Measurements from ENCODE around the gene EFHD2. TPM values are rescaled to one million over a fixed set of nuclear protein-coding genes. Genes with fewer than 3 reads are reported as not detected.
"Not testable (repeated sequence)": the region's sequence is repeated elsewhere in the genome, so short reads cannot be mapped to it uniquely, and the experiment has no call there.

EFHD2 gene
- 72.2 and 74.3 TPM in 2 replicates for total RNA-seq

GRCh38 chr1:15409388-15410222 is at the start of gene EFHD2:
EFHD2 (plus strand) TSS chr1:15409888; CDS start chr1:15409972, 84 bp downstream.
- DNase-seq (ENCODE audit: low read depth, low spot score) = no peak

GRCh38 chr1:15360700-15361099 is 49.0 kb upstream of the EFHD2 start:
- DNase-seq (ENCODE audit: low read depth, low spot score) = no peak

GRCh38 chr1:15362096-15362736 is 47.5 kb upstream of the EFHD2 start:
- DNase-seq (ENCODE audit: low read depth, low spot score) = no peak

- DNase-seq (ENCODE audit: low read depth, low spot score) = no peak
Measured at GRCh38 chr1:15362737-15363128, 47.0 kb upstream of the EFHD2 start.

- DNase-seq (ENCODE audit: low read depth, low spot score) = no peak
Measured at GRCh38 chr1:15364740-15365139, 44.9 kb upstream of the EFHD2 start.

- DNase-seq (ENCODE audit: low read depth, low spot score) = no peak
Measured at GRCh38 chr1:15368888-15369287, 40.8 kb upstream of the EFHD2 start.

GRCh38 chr1:15370268-15370667 is 39.4 kb upstream of the EFHD2 start:
- DNase-seq (ENCODE audit: low read depth, low spot score) = no peak

- DNase-seq (ENCODE audit: low read depth, low spot score) = no peak
Measured at GRCh38 chr1:15370781-15371520, 38.7 kb upstream of the EFHD2 start.

GRCh38 chr1:15371610-15372545 is 37.8 kb upstream of the EFHD2 start:
- no peak for DNase-seq (ENCODE audit: low read depth, low spot score)

- no peak for DNase-seq (ENCODE audit: low read depth, low spot score)
Measured at GRCh38 chr1:15378729-15379128, 31.0 kb upstream of the EFHD2 start.

- not testable (repeated sequence) for DNase-seq (ENCODE audit: low read depth, low spot score)
Measured at GRCh38 chr1:15379151-15379550, 30.5 kb upstream of the EFHD2 start.

- no peak for DNase-seq (ENCODE audit: low read depth, low spot score)
Measured at GRCh38 chr1:15380601-15381508, 28.8 kb upstream of the EFHD2 start.

- no peak for DNase-seq (ENCODE audit: low read depth, low spot score)
Measured at GRCh38 chr1:15381805-15382204, 27.9 kb upstream of the EFHD2 start.

- no peak for DNase-seq (ENCODE audit: low read depth, low spot score)
Measured at GRCh38 chr1:15382601-15383518, 26.8 kb upstream of the EFHD2 start.

- DNase-seq (ENCODE audit: low read depth, low spot score) = no peak
Measured at GRCh38 chr1:15383810-15384209, 25.9 kb upstream of the EFHD2 start.

- no peak for DNase-seq (ENCODE audit: low read depth, low spot score)
Measured at GRCh38 chr1:15384301-15384901, 25.3 kb upstream of the EFHD2 start.

GRCh38 chr1:15385420-15385819 is 24.3 kb upstream of the EFHD2 start:
- no peak for DNase-seq (ENCODE audit: low read depth, low spot score)

GRCh38 chr1:15386164-15386749 is 23.4 kb upstream of the EFHD2 start:
- DNase-seq (ENCODE audit: low read depth, low spot score) = no peak

Data from pulmonary artery endothelial cell (primary cell).